ENCODE results near the gene NEDD4L.
A peak's percentile ranks its signal among the peaks of the same experiment; 100 is the strongest.

The NEDD4L gene

GRCh38 chr18:58241026-58241679, 197.1 kb downstream of the NEDD4L start:
- Histone ChIP-seq H3K27ac (ENCODE audit: low read length) (no peak overlapping the region), H3K9me3 (ENCODE audit: insufficient read depth, low read depth, low read length) (no peaks in the 10 kb centered on the region), H3K4me1 (ENCODE audit: insufficient read depth, low read length) (no peaks in the 10 kb centered on the region; the same call in 1 of the 2 replicates), H3K27me3 (ENCODE audit: insufficient read depth, low read length) (no peaks in the 10 kb centered on the region), H3K4me3 (ENCODE audit: low read length) (no peak overlapping the region), H3K36me3 (ENCODE audit: insufficient read depth, low read depth, low read length) (no peaks in the 10 kb centered on the region), H3K9ac (ENCODE audit: low read depth, low read length) (no peak overlapping the region)

GRCh38 chr18:58241877-58242276, 197.9 kb downstream of the NEDD4L start:
- Histone ChIP-seq H3K9ac (ENCODE audit: low read depth, low read length) (peak overlapping the region; percentile 18; the same call in 1 of the 2 replicates), H3K4me1 (ENCODE audit: insufficient read depth, low read length) (peaks cover under 1% of the 10 kb centered on the region; the same call in 1 of the 2 replicates), H3K4me3 (ENCODE audit: low read length) (no peak overlapping the region), H3K27ac (ENCODE audit: low read length) (no peak overlapping the region), H3K27me3 (ENCODE audit: insufficient read depth, low read length) (no peaks in the 10 kb centered on the region), H3K36me3 (ENCODE audit: insufficient read depth, low read depth, low read length) (no peaks in the 10 kb centered on the region), H3K9me3 (ENCODE audit: insufficient read depth, low read depth, low read length) (no peaks in the 10 kb centered on the region)

- Histone ChIP-seq H3K36me3 (ENCODE audit: insufficient read depth, low read depth, low read length) (no peaks in the 10 kb centered on the region), H3K27me3 (ENCODE audit: insufficient read depth, low read length) (no peaks in the 10 kb centered on the region), H3K9me3 (ENCODE audit: insufficient read depth, low read depth, low read length) (no peaks in the 10 kb centered on the region), H3K9ac (ENCODE audit: low read depth, low read length) (no peak overlapping the region), H3K27ac (ENCODE audit: low read length) (no peak overlapping the region), H3K4me1 (ENCODE audit: insufficient read depth, low read length) (peaks cover 5% of the 10 kb centered on the region; the same call in 1 of the 2 replicates), H3K4me3 (ENCODE audit: low read length) (no peak overlapping the region)
Measured at GRCh38 chr18:58242435-58242834, 198.4 kb downstream of the NEDD4L start.

- Histone ChIP-seq H3K27me3 (ENCODE audit: insufficient read depth, low read length) (no peaks in the 10 kb centered on the region), H3K4me3 (ENCODE audit: low read length) (no peak overlapping the region), H3K27ac (ENCODE audit: low read length) (no peak overlapping the region), H3K9me3 (ENCODE audit: insufficient read depth, low read depth, low read length) (no peaks in the 10 kb centered on the region), H3K9ac (ENCODE audit: low read depth, low read length) (no peak overlapping the region), H3K4me1 (ENCODE audit: insufficient read depth, low read length) (peaks cover 10% of the 10 kb centered on the region; the same call in 1 of the 2 replicates), H3K36me3 (ENCODE audit: insufficient read depth, low read depth, low read length) (no peaks in the 10 kb centered on the region)
Measured at GRCh38 chr18:58242968-58243367, 198.9 kb downstream of the NEDD4L start.

- no peak overlapping the region for H3K9ac ChIP-seq (ENCODE audit: low read depth, low read length)
- H3K27ac ChIP-seq (ENCODE audit: low read length) = no peak overlapping the region
- no peaks in the 10 kb centered on the region for H3K27me3 ChIP-seq (ENCODE audit: insufficient read depth, low read length)
- H3K36me3 ChIP-seq (ENCODE audit: insufficient read depth, low read depth, low read length) = no peaks in the 10 kb centered on the region
- H3K4me3 ChIP-seq (ENCODE audit: low read length) = no peak overlapping the region
- no peaks in the 10 kb centered on the region for H3K9me3 ChIP-seq (ENCODE audit: insufficient read depth, low read depth, low read length)
- H3K4me1 ChIP-seq (ENCODE audit: insufficient read depth, low read length) = peaks cover 12% of the 10 kb centered on the region; the same call in 1 of the 2 replicates
Measured at GRCh38 chr18:58243401-58243800, 199.4 kb downstream of the NEDD4L start.

GRCh38 chr18:58247363-58247834, 203.4 kb downstream of the NEDD4L start:
- Histone ChIP-seq H3K4me3 (ENCODE audit: low read length) (peak overlapping the region; percentile 44; the same call in 1 of the 2 replicates), H3K27ac (ENCODE audit: low read length) (no peak overlapping the region), H3K9me3 (ENCODE audit: insufficient read depth, low read depth, low read length) (no peaks in the 10 kb centered on the region), H3K9ac (ENCODE audit: low read depth, low read length) (no peak overlapping the region), H3K27me3 (ENCODE audit: insufficient read depth, low read length) (no peaks in the 10 kb centered on the region), H3K36me3 (ENCODE audit: insufficient read depth, low read depth, low read length) (no peaks in the 10 kb centered on the region), H3K4me1 (ENCODE audit: insufficient read depth, low read length) (peaks cover 19% of the 10 kb centered on the region; the same call in 1 of the 2 replicates)

GRCh38 chr18:58249712-58250111, 205.7 kb downstream of the NEDD4L start:
- H3K27ac ChIP-seq (ENCODE audit: low read length) = no peak overlapping the region
- no peak overlapping the region for H3K9ac ChIP-seq (ENCODE audit: low read depth, low read length)
- H3K36me3 ChIP-seq (ENCODE audit: insufficient read depth, low read depth, low read length) = no peaks in the 10 kb centered on the region
- H3K4me1 ChIP-seq (ENCODE audit: insufficient read depth, low read length) = peaks cover 30% of the 10 kb centered on the region
- no peak overlapping the region for H3K4me3 ChIP-seq (ENCODE audit: low read length)
- H3K9me3 ChIP-seq (ENCODE audit: insufficient read depth, low read depth, low read length) = no peaks in the 10 kb centered on the region
- no peaks in the 10 kb centered on the region for H3K27me3 ChIP-seq (ENCODE audit: insufficient read depth, low read length)

- H3K9me3 ChIP-seq (ENCODE audit: insufficient read depth, low read depth, low read length) = no peaks in the 10 kb centered on the region
- no peaks in the 10 kb centered on the region; the same call in 1 of the 2 replicates for H3K36me3 ChIP-seq (ENCODE audit: insufficient read depth, low read depth, low read length)
- H3K9ac ChIP-seq (ENCODE audit: low read depth, low read length) = no peak overlapping the region
- H3K4me1 ChIP-seq (ENCODE audit: insufficient read depth, low read length) = peaks cover 36% of the 10 kb centered on the region
- no peaks in the 10 kb centered on the region for H3K27me3 ChIP-seq (ENCODE audit: insufficient read depth, low read length)
- no peak overlapping the region for H3K27ac ChIP-seq (ENCODE audit: low read length)
- H3K4me3 ChIP-seq (ENCODE audit: low read length) = no peak overlapping the region
Measured at GRCh38 chr18:58251416-58251815, 207.4 kb downstream of the NEDD4L start.

GRCh38 chr18:58252166-58252565, 208.1 kb downstream of the NEDD4L start:
- Histone ChIP-seq H3K9me3 (ENCODE audit: insufficient read depth, low read depth, low read length) (no peaks in the 10 kb centered on the region), H3K4me1 (ENCODE audit: insufficient read depth, low read length) (peaks cover 32% of the 10 kb centered on the region), H3K4me3 (ENCODE audit: low read length) (no peak overlapping the region), H3K27ac (ENCODE audit: low read length) (no peak overlapping the region), H3K9ac (ENCODE audit: low read depth, low read length) (no peak overlapping the region), H3K27me3 (ENCODE audit: insufficient read depth, low read length) (no peaks in the 10 kb centered on the region), H3K36me3 (ENCODE audit: insufficient read depth, low read depth, low read length) (no peaks in the 10 kb centered on the region; the same call in 1 of the 2 replicates)

- H3K9me3 ChIP-seq (ENCODE audit: insufficient read depth, low read depth, low read length) = no peaks in the 10 kb centered on the region
- H3K4me1 ChIP-seq (ENCODE audit: insufficient read depth, low read length) = peaks cover 24% of the 10 kb centered on the region
- H3K4me3 ChIP-seq (ENCODE audit: low read length) = no peak overlapping the region
- no peak overlapping the region for H3K27ac ChIP-seq (ENCODE audit: low read length)
- no peaks in the 10 kb centered on the region; the same call in 1 of the 2 replicates for H3K36me3 ChIP-seq (ENCODE audit: insufficient read depth, low read depth, low read length)
- no peaks in the 10 kb centered on the region for H3K27me3 ChIP-seq (ENCODE audit: insufficient read depth, low read length)
- no peak overlapping the region for H3K9ac ChIP-seq (ENCODE audit: low read depth, low read length)
Measured at GRCh38 chr18:58253318-58253717, 209.3 kb downstream of the NEDD4L start.

GRCh38 chr18:58253871-58254270, 209.8 kb downstream of the NEDD4L start:
- no peaks in the 10 kb centered on the region for H3K27me3 ChIP-seq (ENCODE audit: insufficient read depth, low read length)
- no peak overlapping the region for H3K27ac ChIP-seq (ENCODE audit: low read length)
- no peaks in the 10 kb centered on the region; the same call in 1 of the 2 replicates for H3K36me3 ChIP-seq (ENCODE audit: insufficient read depth, low read depth, low read length)
- no peaks in the 10 kb centered on the region for H3K9me3 ChIP-seq (ENCODE audit: insufficient read depth, low read depth, low read length)
- peaks cover 29% of the 10 kb centered on the region for H3K4me1 ChIP-seq (ENCODE audit: insufficient read depth, low read length)
- no peak overlapping the region for H3K9ac ChIP-seq (ENCODE audit: low read depth, low read length)
- no peak overlapping the region for H3K4me3 ChIP-seq (ENCODE audit: low read length)

- no peaks in the 10 kb centered on the region for H3K27me3 ChIP-seq (ENCODE audit: insufficient read depth, low read length)
- H3K27ac ChIP-seq (ENCODE audit: low read length) = no peak overlapping the region
- peak overlapping the region; percentile 58 for H3K4me3 ChIP-seq (ENCODE audit: low read length)
- no peak overlapping the region for H3K9ac ChIP-seq (ENCODE audit: low read depth, low read length)
- no peaks in the 10 kb centered on the region; the same call in 1 of the 2 replicates for H3K36me3 ChIP-seq (ENCODE audit: insufficient read depth, low read depth, low read length)
- peaks cover 40% of the 10 kb centered on the region for H3K4me1 ChIP-seq (ENCODE audit: insufficient read depth, low read length)
- H3K9me3 ChIP-seq (ENCODE audit: insufficient read depth, low read depth, low read length) = no peaks in the 10 kb centered on the region
Measured at GRCh38 chr18:58254873-58255511, 211.0 kb downstream of the NEDD4L start.
